Panc1 (cell line): ENCODE data around the gene EFEMP1. TPM values are rescaled to one million over a fixed set of nuclear protein-coding genes. Genes with fewer than 3 reads are reported as not detected.

Experiments used
- ATAC-seq: fragments of 200-7000 bp; cut with Tn5 transposase; 2 replicates; pipeline ENCODE4 v1.9.1; 2020; ENCODE audit warnings: mild to moderate bottlenecking, moderate library complexity
- BruUV-seq: library from RNA; stranded (reverse); fragments of 400-500 nt; replicated peaks from 2 replicates; lab custom pipeline; 2021; lab: Mats Ljungman, UMichigan
- CTCF ChIA-PET: fragments of 300-600 bp; sonication (Branson Sonifier 250); formaldehyde crosslinking; loops from one replicate; lab custom pipeline; 2022; ENCODE audit warnings: antibody characterized with exemption; lab: Charles Lee
- POLR2A ChIA-PET: fragments of 300-600 bp; sonication (Branson Sonifier 250); formaldehyde crosslinking; loops from one replicate; lab custom pipeline; 2022; ENCODE audit warnings: antibody characterized with exemption; lab: Charles Lee
- DNase-seq: peaks from one replicate; pipeline ENCODE4 v3.0.0-alpha.2; 2010; ENCODE audit warnings: low read depth, low spot score
- H3K27ac ChIP-seq: 2 replicates; pipeline ENCODE4 v1.5.1; 2011; ENCODE audit warnings: mild to moderate bottlenecking, low read length, inconsistent platforms
- H3K27me3 ChIP-seq: fragments of 200-500 bp; sonication (Bioruptor generic); 2 replicates; pipeline ENCODE4 v1.6.0; 2014; ENCODE audit warnings: low read length, inconsistent platforms; ENCODE audit not compliant: control insufficient read depth, insufficient read depth
- H3K36me3 ChIP-seq: fragments of 200-500 bp; sonication (Bioruptor generic); 2 replicates; pipeline ENCODE4 v1.5.1; 2014; ENCODE audit warnings: inconsistent platforms, mild to moderate bottlenecking, low read length, moderate library complexity; ENCODE audit not compliant: control insufficient read depth, insufficient read depth
- H3K4me1 ChIP-seq: 2 replicates; pipeline ENCODE4 v1.5.1; 2011; ENCODE audit warnings: inconsistent platforms, mild to moderate bottlenecking, low read length, moderate library complexity; ENCODE audit not compliant: control insufficient read depth, insufficient read depth
- H3K4me3 ChIP-seq, 2 experiments: 2 replicates each; pipeline ENCODE4 v1.5.1; 2011 to 2012; ENCODE audit warnings: low read depth in 2 of 2, low read length in 2 of 2, mild to moderate bottlenecking in 2 of 2, inconsistent platforms in 1 of 2, moderate library complexity in 1 of 2
- H3K9me3 ChIP-seq: fragments of 200-500 bp; sonication (Bioruptor generic); 2 replicates; pipeline ENCODE4 v1.5.1; 2014; ENCODE audit warnings: low read depth, mild to moderate bottlenecking, inconsistent platforms, low read length, moderate library complexity; ENCODE audit not compliant: control insufficient read depth, insufficient read depth
- CTCF ChIP-seq: fragments of 450-650 bp; IDR thresholded peaks from 2 replicates; pipeline ENCODE4 v1.5.1; 2017; ENCODE audit warnings: mild to moderate bottlenecking
- POLR2AphosphoS5 ChIP-seq: IDR thresholded peaks from 2 replicates; pipeline ENCODE4 v1.6.1; 2012; ENCODE audit warnings: mild to moderate bottlenecking, low read depth, low read length, moderate library complexity
- REST ChIP-seq, 2 experiments: IDR thresholded peaks; 2 replicates each; pipeline ENCODE4 v1.6.1; 2011 to 2012; ENCODE audit warnings: low read depth in 2 of 2, control low read depth in 1 of 2, low read length in 1 of 2, mild to moderate bottlenecking in 1 of 2, moderate library complexity in 1 of 2; ENCODE audit not compliant: insufficient read depth in 1 of 2
- SIN3A ChIP-seq: IDR thresholded peaks from 2 replicates; pipeline ENCODE4 v1.6.1; 2012; ENCODE audit warnings: low read depth, mild to moderate bottlenecking, low read length, moderate library complexity, borderline replicate concordance; ENCODE audit not compliant: insufficient read depth
- TCF7L2 ChIP-seq: IDR thresholded peaks from 2 replicates; pipeline ENCODE4 v1.6.1; 2011; ENCODE audit warnings: mild to moderate bottlenecking, low read depth, low read length, inconsistent platforms
- in situ Hi-C: cut with HindIII; loops from 2 replicates; pipeline ENCODE4 v1.10.0; 2016; ENCODE audit warnings: low sequenced_read_pairs, low pct_unique_long_range_greater_than_20kb
- intact Hi-C: fragments of 100-400 bp; cut with micrococcal nuclease; formaldehyde crosslinking; loops from one replicate; pipeline ENCODE4 v1.10.0; 2022; ENCODE audit not compliant: unreplicated experiment
- total RNA-seq: library from RNA; stranded (reverse); gene quantifications from one replicate; pipeline ENCODE4 v1.2.1, GENCODE V29; 2021; ENCODE audit not compliant: unreplicated experiment

The EFEMP1 gene
- total RNA-seq, 1 experiment from 2014 or later = 15.5 TPM

GRCh38 chr2:55901941-55902340 is 21.6 kb downstream of the EFEMP1 start:
- DNase-seq (no peak), ATAC-seq (no peak)
- intact Hi-C loops (no loop called here), in situ Hi-C loops (no loop called here)
- POLR2A ChIA-PET = no interaction called here
- BruUV-seq = no TSS peak
- Histone ChIP-seq H3K27me3 (no peaks in the 10 kb centered on the region), H3K27ac (no peak overlapping the region), H3K4me3 (no peak overlapping the region), H3K9me3 (no peaks in the 10 kb centered on the region), H3K36me3 (no peaks in the 10 kb centered on the region), H3K4me1 (no peaks in the 10 kb centered on the region)
- CTCF ChIA-PET = no interaction called here
- TF ChIP-seq SIN3A (no peak), POLR2AphosphoS5 (no peak), REST (IDR thresholded peaks at IDR 0.05; ENCODE audit: insufficient read depth in 1 of 2, low read depth in 2 of 2, low read length in 1 of 2) (no peak)

- TF ChIP-seq SIN3A = no peak
- no peak for TF ChIP-seq REST (IDR thresholded peaks at IDR 0.05; ENCODE audit: insufficient read depth in 1 of 2, low read depth in 2 of 2, low read length in 1 of 2)
- no peak for TF ChIP-seq CTCF
- no peak for TF ChIP-seq TCF7L2
- no peak for TF ChIP-seq POLR2AphosphoS5
- ATAC-seq (no peak), DNase-seq (no peak)
- no TSS peak for BruUV-seq
- in situ Hi-C loops = no loop called here
- ChIA-PET POLR2A (no interaction called here), CTCF (no interaction called here)
- Histone ChIP-seq H3K27ac (no peak overlapping the region), H3K4me3 (no peak overlapping the region), H3K4me1 (no peaks in the 10 kb centered on the region), H3K36me3 (no peaks in the 10 kb centered on the region), H3K27me3 (no peaks in the 10 kb centered on the region), H3K9me3 (no peaks in the 10 kb centered on the region)
- intact Hi-C loops = no loop called here
Observed at GRCh38 chr2:55901322-55901721, 22.3 kb downstream of the EFEMP1 start.
